GM12864 (cell line): ENCODE data around the gene SLC23A2.

Source experiments
- DNase-seq: peaks from one replicate; pipeline ENCODE4 v3.0.0-alpha.2; 2011; ENCODE audit warnings: low read depth
- H3K4me3 ChIP-seq: 2 replicates; pipeline ENCODE4 v1.5.1; 2011; ENCODE audit warnings: mild to moderate bottlenecking, low read depth, low read length, control low read depth
- TF ChIP-seq, protein P1 (sequence below): IDR thresholded peaks from 2 replicates; pipeline ENCODE4 v1.5.1; 2011; ENCODE audit warnings: low read depth, mild to moderate bottlenecking, moderate library complexity, low read length, control low read depth, inconsistent platforms; ENCODE audit errors: missing control alignments

SLC23A2 gene

DNA sequence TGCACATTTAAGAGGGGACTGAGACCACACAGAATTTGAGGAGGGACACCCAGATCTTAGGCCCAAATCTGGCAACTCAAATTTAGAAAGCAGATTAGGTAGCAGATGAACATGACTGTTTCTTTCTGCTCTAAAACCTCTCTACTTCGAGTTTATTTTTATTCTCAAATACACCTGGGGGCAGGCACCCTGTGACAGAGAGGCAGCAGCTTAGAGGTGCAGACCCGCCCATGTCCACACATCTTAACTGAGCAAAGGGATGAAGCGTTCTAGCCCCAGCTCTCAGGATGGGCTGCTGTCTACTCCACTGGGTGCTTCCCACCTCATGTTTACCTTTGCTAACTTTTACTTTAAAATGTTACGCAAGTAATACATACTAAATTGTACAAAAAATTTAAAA, 125.0 kb downstream of the SLC23A2 start:
- H3K4me3 ChIP-seq, result no peak overlapping the region
- TF ChIP-seq, protein P1, sequence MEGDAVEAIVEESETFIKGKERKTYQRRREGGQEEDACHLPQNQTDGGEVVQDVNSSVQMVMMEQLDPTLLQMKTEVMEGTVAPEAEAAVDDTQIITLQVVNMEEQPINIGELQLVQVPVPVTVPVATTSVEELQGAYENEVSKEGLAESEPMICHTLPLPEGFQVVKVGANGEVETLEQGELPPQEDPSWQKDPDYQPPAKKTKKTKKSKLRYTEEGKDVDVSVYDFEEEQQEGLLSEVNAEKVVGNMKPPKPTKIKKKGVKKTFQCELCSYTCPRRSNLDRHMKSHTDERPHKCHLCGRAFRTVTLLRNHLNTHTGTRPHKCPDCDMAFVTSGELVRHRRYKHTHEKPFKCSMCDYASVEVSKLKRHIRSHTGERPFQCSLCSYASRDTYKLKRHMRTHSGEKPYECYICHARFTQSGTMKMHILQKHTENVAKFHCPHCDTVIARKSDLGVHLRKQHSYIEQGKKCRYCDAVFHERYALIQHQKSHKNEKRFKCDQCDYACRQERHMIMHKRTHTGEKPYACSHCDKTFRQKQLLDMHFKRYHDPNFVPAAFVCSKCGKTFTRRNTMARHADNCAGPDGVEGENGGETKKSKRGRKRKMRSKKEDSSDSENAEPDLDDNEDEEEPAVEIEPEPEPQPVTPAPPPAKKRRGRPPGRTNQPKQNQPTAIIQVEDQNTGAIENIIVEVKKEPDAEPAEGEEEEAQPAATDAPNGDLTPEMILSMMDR, result no peak
- no peak for DNase-seq

DNA sequence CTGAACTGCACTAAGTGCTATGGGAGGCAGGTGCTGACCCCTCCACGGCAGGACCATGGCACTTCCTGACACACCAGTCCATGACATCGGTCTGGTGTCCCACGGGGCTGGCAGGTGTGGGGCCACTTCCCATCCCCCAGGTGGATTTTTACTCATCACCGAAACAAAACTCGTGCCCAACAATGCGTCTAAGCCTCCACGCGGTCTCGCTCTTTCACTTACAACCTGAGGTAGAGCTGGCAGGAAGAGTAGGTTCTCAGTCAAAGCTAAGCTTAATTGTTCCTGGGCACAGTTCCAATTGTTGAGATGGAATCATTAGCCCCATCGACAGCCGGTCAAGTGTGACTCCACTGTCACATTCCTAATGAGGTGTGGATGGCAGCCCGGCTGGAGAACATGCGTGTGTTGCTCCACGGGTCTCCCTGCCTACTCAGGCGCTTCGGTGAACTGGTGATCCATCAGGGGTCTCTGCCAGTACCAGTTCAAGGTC, 125.7 kb downstream of the SLC23A2 start:
- DNase-seq, result peak; percentile 34
- TF ChIP-seq, protein P1, result no peak
- no peak overlapping the region for H3K4me3 ChIP-seq

DNA sequence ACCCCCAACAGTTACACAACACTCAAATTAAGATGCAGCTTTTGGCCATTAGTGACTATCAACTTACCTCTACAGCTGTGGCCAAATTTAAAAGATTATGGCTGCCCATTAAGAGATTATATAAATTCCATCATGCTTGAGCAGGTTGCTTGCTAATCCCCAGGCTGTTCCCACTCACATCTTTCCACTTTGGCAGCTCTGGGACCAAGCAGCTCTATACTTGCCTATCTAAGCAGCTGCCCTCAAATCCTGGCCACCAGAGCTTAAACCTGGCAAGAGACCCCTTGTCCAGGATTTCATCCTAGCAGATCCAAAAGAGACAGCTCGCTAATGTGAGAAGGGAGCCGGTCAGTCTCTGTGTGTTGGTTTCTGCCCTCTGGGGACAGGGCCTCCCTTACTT, 127.9 kb downstream of the SLC23A2 start:
- TF ChIP-seq, protein P1, result no peak
- no peak overlapping the region for H3K4me3 ChIP-seq
- DNase-seq, result no peak

DNA sequence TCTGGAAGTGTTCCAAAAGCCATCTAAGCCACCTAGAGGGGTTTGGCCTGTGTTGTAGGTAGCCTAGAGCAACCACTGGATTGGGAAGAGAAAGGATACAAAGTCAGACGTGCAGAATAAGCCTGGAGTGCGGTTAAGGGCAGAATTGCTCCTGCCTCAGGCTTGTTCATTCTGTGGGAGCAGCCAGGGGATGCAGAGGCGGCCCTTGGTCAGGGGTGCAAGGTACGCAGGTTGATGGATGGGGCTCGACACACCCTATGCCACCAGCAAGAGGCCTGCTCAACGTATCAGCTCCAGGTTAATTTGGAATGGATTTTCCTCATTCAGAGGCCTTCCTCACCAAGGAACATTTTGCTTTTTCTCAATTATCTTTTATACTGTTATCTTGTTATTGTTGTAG, 129.8 kb downstream of the SLC23A2 start:
- H3K4me3 ChIP-seq, result no peak overlapping the region
- no peak for DNase-seq
- TF ChIP-seq, protein P1, result no peak

DNA sequence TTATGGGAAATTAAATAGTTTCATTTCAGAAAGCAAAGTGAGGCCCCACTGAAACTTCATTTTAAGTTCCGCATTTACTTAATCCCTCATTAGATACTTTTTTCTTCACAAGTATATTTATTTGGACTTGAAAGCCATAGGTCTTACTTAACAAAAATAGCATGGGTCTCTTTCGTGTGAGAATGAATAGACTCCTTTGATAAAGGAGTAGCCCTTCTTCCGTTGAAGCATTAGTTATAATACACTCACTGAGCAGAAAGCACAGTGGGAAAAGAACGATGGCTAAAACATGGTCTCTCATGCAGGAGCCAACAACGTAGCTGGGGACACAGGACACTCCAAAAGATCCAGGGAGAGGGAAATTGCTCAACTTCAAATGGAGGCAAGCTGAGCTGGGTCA, 130.4 kb downstream of the SLC23A2 start:
- DNase-seq, result no peak
- TF ChIP-seq, protein P1, result no peak
- no peak overlapping the region for H3K4me3 ChIP-seq

DNA sequence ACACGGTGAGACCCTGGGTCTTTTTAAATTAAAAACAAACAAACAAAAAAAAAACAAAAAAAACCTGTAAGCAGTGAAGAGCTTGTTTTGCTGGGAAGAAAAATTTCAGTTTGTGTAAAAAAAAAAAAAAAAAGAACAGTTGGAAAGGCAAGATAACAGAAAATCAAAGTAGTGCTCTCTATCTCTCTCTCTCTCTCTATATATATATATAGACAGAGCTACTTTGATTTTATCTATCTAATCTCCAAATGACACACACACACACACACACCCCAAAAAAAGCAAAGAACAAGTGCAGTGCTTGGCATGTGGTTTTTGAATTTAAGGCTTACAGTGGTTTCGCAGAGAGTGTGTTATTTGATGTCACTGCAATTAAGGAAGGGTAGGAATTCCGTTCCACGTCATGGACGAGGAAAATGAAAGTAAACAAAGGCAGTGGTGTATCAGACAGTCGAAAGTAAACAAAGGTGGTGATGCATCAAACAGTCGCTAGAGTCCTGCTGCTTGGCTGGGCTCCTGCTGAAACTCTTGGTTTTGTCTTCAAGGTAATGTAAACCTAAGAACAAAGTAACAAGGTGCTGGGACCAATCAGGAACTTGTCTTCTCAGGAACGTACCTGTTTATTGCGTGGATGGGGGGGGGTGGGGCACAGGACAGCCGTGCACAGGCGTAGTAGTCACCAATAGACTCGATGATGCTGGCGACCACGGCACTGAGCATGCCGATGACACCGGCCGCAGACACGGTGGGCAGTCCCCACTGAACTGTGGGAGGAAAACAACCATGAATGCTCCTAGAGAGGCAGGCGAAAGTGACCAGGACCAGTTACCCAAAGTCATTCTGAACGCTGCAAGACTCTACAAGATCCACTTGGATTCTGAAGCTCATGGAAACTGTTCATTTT, 131.8 kb downstream of the SLC23A2 start:
- H3K4me3 ChIP-seq, result no peak overlapping the region
- TF ChIP-seq, protein P1, result no peak
- DNase-seq, result no peak

DNA sequence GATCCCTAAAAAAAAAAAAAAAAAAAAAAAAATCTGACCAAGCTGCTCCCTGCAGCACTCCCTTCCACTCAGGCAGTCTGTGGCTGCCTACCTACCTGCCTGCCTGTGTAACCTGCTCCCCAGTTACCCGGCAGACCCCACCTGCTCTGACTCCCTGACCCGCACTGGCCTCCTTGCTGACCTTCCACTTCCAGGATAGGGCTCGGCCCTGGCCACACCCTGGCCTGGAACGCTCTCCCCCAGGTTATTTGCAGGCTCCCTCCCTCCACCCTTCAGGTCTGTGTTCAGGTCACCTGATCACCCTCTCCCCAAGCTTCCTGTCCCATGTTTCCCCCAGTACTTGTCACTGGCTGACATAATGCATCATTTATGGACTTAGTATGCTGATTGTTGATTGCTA, 134.3 kb downstream of the SLC23A2 start:
- TF ChIP-seq, protein P1, result no peak
- H3K4me3 ChIP-seq, result no peak overlapping the region
- DNase-seq, result no peak
